Fibroblast of skin of right biceps (primary cell): Measurements from ENCODE around the gene EFCAB11.

Source experiments
- DNase-seq: peaks from one replicate; pipeline ENCODE4 v3.0.0-alpha.2; 2013

Gene EFCAB11

GRCh38 chr14:89811954-89812575 is 142.5 kb downstream of the EFCAB11 start:
- DNase-seq = no peak

- peak; percentile 61 for DNase-seq
These were observed 144.4 kb downstream of the EFCAB11 start for GRCh38 chr14:89810101-89810500.

- no peak for DNase-seq
These were observed 146.6 kb downstream of the EFCAB11 start for GRCh38 chr14:89807892-89808291.

- no peak for DNase-seq
These were observed 147.4 kb downstream of the EFCAB11 start for GRCh38 chr14:89807151-89807550.

GRCh38 chr14:89806451-89806850 is 148.1 kb downstream of the EFCAB11 start:
- no peak for DNase-seq

- DNase-seq = peak; percentile 35
These were observed 149.0 kb downstream of the EFCAB11 start for GRCh38 chr14:89805501-89805900.

GRCh38 chr14:89803542-89803941 is 151.0 kb downstream of the EFCAB11 start:
- no peak for DNase-seq

- DNase-seq = peak; percentile 65
These were observed 153.4 kb downstream of the EFCAB11 start for GRCh38 chr14:89801136-89801535.

GRCh38 chr14:89798212-89798773 is 156.2 kb downstream of the EFCAB11 start:
- no peak for DNase-seq

GRCh38 chr14:89797148-89797547 is 157.4 kb downstream of the EFCAB11 start:
- no peak for DNase-seq

GRCh38 chr14:89794096-89794495 is 160.4 kb downstream of the EFCAB11 start:
- DNase-seq = no peak

- no peak for DNase-seq
These were observed 161.2 kb downstream of the EFCAB11 start for GRCh38 chr14:89793367-89793716.

GRCh38 chr14:89792489-89793366 is 161.8 kb downstream of the EFCAB11 start:
- peak; percentile 50 for DNase-seq

- DNase-seq = peak; percentile 63
These were observed 167.0 kb downstream of the EFCAB11 start for GRCh38 chr14:89787525-89787924.

GRCh38 chr14:89781046-89781445 is 173.5 kb downstream of the EFCAB11 start:
- no peak for DNase-seq

- no peak for DNase-seq
These were observed 174.8 kb downstream of the EFCAB11 start for GRCh38 chr14:89779707-89780106.

GRCh38 chr14:89775946-89776345 is 178.6 kb downstream of the EFCAB11 start:
- no peak for DNase-seq

GRCh38 chr14:89775151-89775550 is 179.4 kb downstream of the EFCAB11 start:
- peak; percentile 60 for DNase-seq

- peak; percentile 61 for DNase-seq
These were observed 180.8 kb downstream of the EFCAB11 start for GRCh38 chr14:89773644-89774316.

- DNase-seq = no peak
These were observed 181.4 kb downstream of the EFCAB11 start for GRCh38 chr14:89773151-89773550.

- peak; percentile 40 for DNase-seq
These were observed 183.3 kb downstream of the EFCAB11 start for GRCh38 chr14:89771251-89771650.

GRCh38 chr14:89767861-89768268 is 186.7 kb downstream of the EFCAB11 start:
- DNase-seq = peak; percentile 58

GRCh38 chr14:89767131-89767530 is 187.4 kb downstream of the EFCAB11 start:
- no peak for DNase-seq
